Activated CD4-positive, alpha-beta T cell treated with anti-CD3 and anti-CD28 coated beads for 48 hours (primary cell): ENCODE data around the gene HHLA2.
"Not testable (repeated sequence)": the region's sequence is repeated elsewhere in the genome, so short reads cannot be mapped to it uniquely, and the experiment has no call there.

Experiments used
- DNase-seq: peaks from one replicate; pipeline ENCODE4 v3.0.0-alpha.2; 2020

HHLA2 gene

DNA sequence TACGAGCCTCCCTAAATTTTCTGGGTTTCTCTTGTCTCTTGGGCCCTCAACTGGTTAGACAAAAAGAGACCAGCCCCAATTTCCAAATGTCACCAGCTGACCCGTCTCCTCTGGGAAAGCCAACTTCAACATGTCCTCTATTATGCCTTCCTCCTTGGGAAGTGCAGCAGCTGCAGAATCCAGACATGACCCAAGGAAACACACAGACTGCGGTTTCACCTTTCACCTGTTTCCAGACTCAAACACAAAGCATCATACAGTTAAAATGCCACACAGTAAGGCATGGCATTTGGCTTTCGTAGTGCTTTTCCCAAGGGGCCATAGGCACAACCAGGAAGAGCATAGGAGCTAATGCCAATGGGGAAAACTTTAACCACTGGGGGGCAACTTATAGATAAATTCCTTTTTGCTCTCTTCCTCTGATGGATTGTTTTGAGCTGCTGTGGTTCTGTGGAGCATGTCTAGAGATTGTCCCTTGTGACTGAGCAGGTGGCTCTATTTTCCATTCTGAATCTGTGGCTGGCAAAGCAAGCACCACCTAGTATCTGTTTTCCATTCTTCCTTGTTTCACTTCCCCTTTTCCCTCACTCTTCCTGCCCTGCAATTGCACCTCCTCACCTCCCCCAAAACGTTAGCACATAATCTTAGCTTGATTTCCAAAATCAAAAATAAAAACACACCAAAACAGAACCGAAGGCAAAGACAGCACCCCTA, 49.3 kb downstream of the HHLA2 start:
- DNase-seq = no peak

DNA sequence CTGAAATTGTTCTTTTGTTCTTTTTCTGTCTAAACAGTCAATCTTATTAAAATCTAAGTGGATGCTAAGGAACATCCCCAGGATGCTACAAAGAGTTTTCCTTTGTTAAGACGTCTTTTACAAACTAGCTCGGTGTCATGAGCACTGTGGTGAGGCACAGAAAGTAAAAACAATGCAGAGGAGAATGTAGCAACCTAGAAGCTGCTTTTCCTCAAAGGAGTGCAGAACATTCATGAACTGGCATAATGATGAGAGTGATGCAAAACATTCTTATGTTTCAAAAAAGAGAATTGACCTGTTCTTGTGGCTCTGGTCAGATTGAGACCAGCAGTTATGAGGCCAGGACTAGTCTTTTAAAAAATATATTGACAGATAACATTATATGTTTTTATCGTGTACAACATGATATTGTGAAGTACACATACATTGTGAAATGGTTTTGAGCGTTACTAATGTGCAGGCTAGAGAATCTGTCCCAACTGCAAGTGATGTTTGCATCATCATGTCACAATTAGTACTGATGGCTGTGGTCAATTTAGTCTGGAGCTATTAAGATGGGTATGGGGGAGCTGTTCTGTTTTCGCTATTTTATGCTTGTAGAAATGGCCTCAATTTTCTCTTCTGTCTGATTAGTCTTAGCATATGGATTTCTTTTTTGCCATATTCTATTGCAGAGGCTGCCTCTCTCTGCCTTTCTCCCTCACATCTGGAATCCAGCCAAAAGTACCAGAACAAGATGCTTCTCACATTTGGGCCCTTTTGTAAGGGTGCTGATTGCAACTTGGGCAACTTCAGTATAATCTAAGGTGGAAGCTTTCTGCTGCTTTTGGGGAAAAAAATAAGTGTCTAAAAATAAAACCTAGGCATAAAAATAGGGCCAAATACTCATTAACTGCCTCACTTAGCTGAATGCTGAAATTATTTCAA, 50.2 kb downstream of the HHLA2 start:
- DNase-seq = no peak

DNA sequence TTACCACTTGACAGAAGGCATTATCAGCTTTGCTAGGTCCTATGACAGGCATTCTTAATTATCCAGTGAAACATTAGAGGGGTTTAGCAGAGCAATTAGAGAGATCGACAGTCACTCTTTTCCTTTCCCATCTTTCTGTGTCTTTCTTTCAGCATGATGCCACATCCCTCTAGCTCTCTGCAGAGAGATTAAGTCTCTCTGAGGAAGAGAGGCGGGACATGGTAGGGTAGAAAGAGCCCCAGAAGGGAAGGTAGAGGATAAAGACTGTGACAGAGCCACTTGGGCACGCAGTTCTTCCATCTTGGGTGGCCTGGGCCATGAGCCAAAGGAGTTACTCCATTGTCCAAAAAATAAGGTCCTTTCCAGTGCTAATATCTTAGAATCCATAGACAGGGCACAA, 55.8 kb downstream of the HHLA2 start:
- DNase-seq = no peak

DNA sequence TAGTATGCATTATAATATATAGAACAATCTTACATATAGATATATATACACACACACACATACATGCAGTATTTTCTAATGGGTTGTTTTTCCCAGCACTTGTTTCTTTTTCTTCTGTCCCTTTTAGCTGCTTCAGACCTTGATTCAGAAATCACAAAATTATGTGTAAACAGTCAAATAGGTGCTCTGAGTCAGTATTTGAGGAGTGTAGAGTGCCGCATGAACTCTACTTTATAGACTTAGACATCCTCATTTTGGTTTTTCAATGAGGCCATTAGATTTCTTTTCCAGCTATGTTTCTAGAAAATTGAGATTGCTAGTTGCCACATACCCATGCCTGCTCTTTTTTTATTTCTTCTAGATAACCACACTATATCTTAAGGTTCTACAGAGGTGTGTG, 58.2 kb downstream of the HHLA2 start:
- no peak for DNase-seq

DNA sequence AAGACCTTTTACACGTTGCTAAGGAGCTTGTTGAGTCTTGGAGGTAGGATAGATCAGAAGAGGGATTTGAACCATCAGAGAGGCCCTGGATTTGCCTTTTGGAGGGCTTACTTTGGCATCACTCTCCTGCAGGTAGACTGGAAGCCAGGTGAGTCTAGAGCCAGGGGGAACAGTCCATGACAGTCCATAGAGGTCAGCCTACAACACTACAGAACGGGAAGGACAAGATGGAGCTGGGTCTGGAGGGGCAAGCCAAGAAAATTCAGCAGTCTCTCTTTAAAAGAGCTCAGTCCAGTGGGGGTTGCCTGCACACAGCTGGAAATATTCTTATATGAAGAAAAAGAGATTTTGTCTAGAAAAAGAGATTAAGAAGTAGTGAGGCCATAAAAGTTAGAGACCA, 60.7 kb downstream of the HHLA2 start:
- no peak for DNase-seq

DNA sequence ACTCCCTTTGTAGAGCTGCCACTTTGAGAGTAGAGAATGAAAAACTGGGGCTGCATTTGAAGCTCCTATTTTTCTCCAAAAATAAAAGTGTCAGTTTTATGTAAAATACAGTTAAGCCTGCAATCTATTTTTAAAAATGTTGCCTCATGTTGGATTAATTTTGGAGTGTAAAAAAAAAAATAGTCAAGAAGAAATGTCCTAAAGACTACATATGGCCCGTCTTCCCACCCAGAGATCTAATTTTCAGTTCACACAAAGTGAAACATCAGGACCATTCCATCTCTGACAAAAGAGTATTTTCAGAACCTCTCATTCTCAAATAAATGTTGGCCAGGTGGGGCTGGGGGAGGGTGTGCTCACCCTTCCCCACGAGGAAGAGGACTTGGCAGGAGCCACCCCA, 62.7 kb downstream of the HHLA2 start:
- no peak for DNase-seq

DNA sequence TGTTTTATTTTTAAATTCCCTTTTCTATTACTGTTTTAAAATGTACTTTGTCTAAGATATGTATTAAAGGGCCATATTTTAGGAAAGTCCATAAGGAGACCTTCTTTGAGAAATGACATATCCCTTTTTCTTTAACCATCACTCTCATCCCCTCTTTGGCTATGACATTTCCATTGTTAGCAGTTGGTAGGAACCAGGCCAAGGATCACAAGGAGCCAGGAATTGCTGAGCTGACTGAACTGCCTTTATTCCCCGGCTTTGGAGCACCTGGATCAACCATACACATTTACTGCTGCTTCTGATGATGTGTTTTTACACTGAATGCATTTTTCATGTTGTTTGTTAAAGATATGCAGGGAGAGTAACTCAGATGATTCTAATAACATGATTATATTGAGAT, 79.7 kb downstream of the HHLA2 start:
- DNase-seq = no peak

DNA sequence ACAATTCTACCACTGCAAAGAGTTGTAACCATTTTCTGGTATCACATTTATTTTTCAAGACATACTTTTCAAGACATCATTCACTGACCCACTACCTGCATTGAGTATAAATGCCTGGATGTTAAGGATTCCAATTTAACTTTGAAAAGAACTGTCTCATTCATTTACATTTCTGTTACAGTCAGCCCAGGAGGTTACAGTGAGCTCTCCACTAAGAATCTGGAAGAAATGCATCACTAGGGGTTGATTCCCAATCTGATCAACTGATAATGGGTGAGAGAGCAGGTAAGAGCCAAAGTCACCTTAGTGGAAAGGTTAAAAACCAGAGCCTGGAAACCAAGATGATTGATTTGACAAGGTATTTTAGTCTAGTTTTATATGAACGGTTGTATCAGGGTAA, 81.0 kb downstream of the HHLA2 start:
- DNase-seq = no peak

DNA sequence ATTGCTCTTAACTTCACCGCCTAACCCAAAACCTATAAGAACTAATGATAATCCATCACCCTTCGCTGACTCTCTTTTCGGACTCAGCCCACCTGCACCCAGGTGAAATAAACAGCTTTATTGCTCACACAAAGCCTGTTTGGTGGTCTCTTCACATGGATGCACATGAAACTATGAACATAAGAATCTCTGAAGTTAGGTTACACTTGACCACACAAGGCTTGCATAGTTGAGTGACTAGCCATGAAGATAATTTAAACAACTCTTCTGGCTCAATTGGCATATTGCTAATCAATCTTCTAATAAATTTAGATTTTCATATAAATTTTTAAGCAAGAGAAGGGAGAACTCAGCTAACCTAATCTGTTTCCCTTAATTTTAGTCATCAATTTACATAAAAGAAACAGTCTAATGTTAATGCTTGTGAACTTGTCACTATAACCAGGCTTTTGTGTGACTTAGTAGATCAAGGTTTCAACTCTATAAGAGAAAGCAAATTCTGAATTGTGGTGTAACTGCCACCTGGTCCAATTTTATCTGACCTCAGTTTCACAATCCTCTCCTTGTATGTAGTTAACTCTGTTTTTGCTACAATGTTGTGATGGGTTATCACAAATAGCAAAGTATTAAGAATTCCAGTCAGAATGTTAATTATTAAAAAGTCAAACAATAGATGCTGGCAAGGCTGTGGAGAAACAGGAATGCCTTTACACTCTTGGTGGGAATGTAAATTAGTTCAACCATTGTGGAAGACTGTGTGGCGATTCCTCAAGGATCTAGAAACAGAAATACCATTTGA, 82.0 kb downstream of the HHLA2 start:
- no peak for DNase-seq

DNA sequence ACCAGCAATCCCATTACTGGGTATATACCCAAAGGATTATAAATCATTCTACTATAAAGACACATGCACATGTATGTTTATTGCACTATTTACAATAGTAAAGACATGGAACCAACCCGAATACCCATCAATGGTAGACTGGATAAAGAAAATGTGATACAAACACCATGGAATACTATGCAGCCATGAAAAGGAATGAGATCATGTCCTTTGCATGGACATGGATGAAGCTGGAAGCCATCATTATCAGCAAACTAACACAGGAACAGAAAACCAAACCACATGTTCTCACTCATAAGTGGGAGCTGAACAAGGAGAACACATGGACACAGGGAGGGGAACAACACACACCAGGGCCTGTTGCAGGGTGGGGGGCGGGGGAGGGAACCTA, 82.6 kb downstream of the HHLA2 start:
- DNase-seq = not testable (repeated sequence)

DNA sequence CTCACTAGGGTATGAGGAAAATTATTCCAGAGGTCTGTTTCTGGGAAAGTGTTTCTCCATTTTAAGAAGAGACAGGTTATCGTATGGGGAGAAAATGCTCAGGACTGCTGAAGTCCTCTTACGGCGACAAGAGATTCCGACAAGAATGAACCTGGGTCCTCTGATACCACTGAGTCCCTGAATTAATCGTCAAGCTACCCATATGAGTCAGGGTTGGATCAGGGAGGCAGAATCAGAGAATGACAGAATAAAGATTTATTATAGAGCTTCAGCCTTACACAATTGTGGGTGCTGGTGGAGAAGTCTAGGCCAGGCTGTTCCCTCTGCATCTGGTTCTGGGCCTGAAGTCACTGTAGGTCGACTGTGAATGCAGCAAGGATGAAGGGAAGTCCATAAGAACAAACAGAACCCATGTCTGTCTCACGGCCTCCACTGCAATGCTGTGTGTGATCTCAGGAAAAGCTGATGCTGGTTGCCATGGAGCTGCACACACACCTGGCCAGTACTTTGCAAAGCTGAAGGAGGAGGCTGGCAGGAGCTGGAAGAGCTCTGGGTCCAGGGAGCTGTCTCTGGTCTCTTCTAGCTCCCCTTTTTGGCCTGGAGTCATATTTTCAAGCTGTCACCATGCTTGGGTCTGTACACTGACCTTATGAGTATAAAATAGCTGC, 83.9 kb downstream of the HHLA2 start:
- no peak for DNase-seq

DNA sequence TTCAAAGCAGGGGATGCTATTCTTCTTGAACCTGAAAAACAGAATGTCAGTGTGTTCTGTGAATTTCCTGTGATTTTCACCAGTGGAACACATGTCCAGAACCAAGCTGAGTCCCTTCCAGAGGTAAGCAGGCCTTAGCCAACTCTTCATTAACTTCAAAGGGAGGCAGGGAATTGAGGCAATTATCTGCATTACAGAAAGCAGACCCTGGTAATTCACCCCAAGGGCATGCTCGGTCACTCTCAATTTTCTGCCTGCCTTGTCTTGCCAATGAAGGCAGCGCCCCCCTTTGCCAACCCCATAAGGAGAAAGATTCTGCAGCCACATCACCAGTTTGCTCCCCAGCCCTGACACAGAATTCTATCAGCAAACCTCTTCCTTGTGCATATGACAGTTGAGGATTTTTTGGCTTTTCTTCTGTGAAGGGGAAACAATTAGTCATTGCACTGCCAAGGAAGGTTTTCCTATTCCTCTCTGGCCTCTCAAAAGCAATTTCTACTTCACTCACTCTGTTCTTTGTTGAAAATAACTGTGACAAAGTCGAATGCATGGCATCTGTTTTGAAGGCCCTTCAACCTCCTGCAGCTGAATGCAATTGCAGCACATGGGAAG, 85.3 kb downstream of the HHLA2 start:
- no peak for DNase-seq

DNA sequence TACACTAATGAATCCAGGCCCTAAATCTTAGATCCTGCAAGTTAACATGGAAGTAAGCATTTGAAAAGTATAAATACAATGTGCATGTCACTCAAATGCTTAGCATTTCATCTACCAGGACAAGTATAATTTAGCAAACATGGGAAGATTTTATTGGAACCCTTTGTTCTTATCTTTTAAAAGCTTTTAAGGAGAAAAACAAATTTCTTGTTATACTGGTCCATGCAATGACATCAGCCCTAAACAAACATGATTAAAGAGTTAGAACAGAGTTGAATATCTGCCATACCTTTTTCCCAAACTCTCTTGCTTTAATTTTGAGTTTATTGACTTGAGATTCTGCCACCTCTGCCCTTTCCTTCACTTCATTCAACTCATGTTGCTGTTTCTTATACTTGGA, 87.0 kb downstream of the HHLA2 start:
- DNase-seq = no peak

DNA sequence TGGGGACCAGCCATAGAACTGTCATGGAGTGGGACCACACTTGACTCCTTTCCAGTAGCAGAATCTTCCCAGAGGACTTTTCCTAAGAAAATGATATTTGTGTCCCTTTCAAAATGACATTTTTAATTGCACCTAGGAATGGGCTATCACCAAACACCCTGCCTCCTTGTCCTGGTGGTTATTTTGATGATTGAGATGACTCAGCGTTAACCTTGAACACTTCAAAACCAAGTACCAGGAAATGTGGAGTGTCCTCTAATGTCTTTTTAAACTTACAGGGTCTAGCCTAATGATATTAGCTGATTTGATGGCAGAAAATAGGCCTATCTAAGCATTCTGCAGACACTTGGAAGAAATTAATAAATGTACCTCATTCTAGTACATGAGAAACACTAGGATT, 90.7 kb downstream of the HHLA2 start:
- DNase-seq = no peak

DNA sequence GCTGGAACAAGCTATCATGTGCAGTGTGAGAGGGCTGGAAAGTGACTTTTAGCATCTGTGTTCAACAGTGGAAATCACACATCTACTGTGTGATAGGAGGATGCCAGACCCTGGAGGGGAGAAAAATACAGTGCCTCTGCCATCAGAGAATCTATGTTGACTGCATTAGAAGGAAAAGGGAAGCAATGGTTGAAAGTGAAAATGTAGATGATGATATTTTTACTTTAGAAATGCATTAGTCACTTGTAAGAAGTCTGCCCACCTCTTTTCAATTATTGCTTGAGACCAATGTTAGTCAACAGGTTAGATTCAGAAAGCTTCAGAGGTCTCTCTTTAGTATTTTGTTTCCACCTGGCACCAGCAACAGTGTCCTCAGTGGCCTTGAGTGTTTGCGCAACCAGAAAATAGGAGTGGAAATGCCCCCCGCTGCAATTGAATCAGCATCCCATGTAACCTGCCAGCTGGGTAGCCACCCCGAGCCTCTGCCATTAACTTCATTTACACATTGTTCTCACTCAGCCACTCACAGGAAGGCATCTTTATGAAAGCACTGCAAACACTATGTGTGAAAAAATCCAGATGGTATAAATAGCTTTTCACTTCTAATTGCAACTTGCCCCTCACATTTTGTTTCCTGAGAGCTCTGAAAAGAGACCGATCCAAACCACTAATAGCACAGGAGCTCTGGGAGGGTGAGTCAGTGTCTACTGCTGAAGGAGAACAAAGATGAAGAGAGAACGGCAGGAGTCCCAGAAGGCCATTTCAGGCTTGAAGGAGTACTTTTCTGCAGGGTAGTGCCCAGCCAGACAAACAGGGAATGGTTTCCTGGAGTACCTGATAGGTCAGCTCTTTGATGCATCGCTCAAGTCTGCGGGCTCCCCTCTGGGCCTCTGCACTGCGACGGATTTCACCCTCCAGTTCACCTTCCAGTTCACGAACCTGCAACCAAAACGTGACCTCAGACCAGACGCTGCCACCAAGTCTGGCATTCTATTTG, 92.1 kb downstream of the HHLA2 start:
- DNase-seq = peak; percentile 28

DNA sequence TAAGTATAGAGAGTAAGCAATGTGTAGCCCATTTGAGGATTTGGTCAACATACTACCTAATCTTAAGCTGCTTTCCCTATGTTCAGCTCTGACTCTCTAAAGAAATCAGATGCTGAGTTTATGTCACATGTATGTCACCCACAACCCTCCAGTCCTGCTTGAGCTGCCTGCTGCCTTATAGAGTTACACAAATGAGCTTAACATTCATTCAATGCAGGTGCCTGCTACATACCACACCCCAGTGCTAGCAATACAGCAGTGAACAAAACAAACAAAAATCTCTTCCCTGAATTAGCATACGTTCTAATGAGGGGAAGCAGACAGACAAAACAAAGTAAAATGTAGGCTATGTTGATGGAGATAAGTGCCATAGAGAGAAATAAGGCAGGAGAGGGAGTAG, 93.0 kb downstream of the HHLA2 start:
- DNase-seq = no peak

DNA sequence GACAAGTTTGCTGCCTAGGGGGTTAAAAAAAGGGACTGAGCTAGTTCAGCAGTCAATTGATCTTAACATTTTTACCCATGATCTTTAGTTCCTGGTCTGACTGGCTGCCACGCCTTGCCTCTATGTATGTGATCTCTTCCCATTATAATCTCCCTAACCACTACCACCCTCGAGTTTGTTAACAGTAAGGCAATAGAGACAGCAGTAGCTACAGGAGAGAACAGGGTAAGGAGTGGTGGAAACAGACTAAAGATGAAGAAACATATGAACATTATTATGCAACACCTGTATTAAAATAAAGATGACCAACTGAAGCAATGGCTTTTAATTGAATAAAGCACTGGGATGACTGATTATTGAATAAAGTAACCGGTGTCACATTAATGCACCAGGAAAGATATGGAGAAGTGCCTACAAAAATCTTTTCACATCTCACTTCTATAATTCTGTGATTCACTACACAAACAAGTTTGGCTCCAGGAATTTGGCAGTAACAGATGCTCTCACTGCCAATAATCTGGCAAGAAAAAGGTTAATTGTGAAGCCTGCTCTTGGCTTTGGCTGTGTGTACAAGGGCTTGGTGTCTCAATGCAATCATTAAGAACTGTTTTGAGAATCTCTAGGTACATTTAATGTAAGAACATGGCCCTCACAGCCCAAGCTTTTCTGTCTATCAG, 95.7 kb downstream of the HHLA2 start:
- no peak for DNase-seq

DNA sequence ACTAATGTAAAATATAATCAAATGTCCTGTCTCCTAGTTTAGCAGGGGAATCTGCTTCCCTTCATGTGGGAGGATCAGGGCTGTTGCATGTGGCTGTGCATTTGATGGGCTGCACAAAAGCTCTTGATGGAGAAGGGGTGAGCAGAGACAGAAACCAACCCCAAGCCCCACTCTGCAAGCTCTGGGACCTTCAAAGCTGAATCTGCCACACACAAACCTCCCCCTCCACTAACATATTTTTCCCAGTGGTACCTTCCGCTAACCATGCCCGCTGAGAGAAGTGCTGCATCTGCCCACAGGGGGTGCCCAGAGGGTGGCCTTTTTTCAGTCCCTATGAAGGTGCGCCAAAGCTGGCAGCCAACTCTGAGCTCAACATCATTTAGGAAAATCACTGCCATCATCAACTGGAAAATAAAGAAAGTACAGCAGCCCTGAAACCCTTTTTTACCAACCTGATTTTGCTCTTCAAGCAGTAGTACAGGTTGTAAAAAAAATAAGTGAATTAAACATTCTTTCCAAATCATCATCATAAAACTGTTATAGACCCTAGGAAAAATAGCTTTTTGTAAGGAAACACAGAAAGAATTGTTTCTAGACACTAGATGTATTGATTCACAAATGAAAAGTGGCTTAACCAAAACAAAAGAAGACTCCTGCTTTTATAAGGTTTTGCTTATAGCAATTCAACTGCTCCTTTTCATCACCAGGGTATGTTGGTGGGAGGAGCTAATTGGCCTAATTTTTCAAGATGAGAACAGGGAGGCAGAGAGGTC, 97.0 kb downstream of the HHLA2 start:
- no peak for DNase-seq

DNA sequence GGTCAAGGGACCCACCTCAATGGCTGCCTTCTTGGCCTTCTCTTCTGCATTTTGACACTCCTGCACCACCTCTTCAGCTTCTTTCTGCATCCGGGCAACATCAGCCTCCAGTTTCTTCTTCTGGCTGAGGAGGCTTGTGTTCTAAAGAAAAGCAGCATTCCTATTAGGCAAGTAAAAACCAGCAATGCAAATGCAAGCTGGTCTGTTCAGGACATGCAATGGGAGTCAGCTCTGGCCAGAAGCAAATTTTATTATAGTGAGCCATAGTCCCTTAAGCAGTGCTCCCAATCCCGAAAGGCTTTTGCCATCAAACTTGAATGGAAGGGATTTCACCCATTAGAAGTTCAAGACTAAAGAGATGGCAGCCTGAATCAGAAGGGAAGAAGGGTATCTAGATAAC, 97.7 kb downstream of the HHLA2 start:
- no peak for DNase-seq

DNA sequence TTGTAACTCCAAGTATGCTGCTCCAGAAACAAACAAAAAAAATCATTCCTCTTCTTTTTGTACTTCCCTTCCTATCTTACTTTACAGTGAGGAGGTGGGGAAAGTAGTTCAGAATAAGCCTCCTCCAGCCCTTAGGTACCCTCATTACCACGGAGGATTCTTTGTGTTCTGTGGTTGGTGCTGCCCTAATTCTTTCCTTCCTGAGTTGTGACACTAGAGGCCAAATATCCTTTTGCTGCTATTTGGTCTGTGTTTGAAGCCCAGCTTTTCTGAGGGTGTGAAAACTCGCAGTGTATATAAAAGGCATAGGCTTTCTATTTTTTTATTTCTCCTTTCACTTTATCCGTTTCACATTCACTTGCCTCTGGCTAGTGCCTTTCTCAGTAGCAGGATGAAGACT, 98.2 kb downstream of the HHLA2 start:
- no peak for DNase-seq
